Peyer's patch (tissue), 4 donors: ENCODE data around the gene KLF5.

ENCODE experiments used
- CTCF ChIP-seq, 6 experiments: fragments of 450-650 bp in 4 of 6; fragments of 200-600 bp in 2 of 6; sonication (generic) in 1 of 6; IDR thresholded peaks; one replicate each; pipeline ENCODE4 v1.5.1; 2017 to 2019; ENCODE audit warnings: antibody characterized with exemption in 6 of 6, mild to moderate bottlenecking in 3 of 6, moderate library complexity in 1 of 6
- POLR2A ChIP-seq, 2 donors: fragments of 450-650 bp; IDR thresholded peaks; one replicate each; pipeline ENCODE4 v1.5.1; 2017; ENCODE audit warnings: antibody characterized with exemption in 2 of 2, mild to moderate bottlenecking in 2 of 2, moderate library complexity in 2 of 2

- TF ChIP-seq CTCF (IDR thresholded peaks at IDR 0.05) (no peak), POLR2A (IDR thresholded peaks at IDR 0.05) (no peak)
Observed at GRCh38 chr13:73069206-73069805, 10.5 kb downstream of the KLF5 start.
